Esophagus muscularis mucosa (tissue), 4 donors: ENCODE data around the gene KIF2C. TPM values are rescaled to one million over a fixed set of nuclear protein-coding genes. Genes with fewer than 3 reads are reported as not detected.

ENCODE experiments used
- DNase-seq: peaks from one replicate; pipeline ENCODE4 v3.0.0-alpha.2; 2017; ENCODE audit errors: extremely low spot score
- H3K27ac ChIP-seq, 4 donors: fragments of 200-600 bp; sonication (generic); replicated peaks in 1 of 4; 1 replicate in 3 of 4; 2 replicates in 1 of 4; pipeline ENCODE4 v1.5.1; 2016 to 2019; ENCODE audit warnings: mild to moderate bottlenecking in 1 of 4
- H3K27me3 ChIP-seq, 4 donors: fragments of 200-600 bp; sonication (generic); one replicate each; pipeline versions ENCODE4 v1.5.1 to v1.6.0; 2016 to 2019
- H3K36me3 ChIP-seq, 4 donors: fragments of 200-600 bp; sonication (generic); one replicate each; pipeline ENCODE4 v1.5.1; 2016 to 2019
- H3K4me1 ChIP-seq, 4 donors: fragments of 200-600 bp; sonication (generic); one replicate each; pipeline ENCODE4 v1.5.1; 2016 to 2019
- H3K4me3 ChIP-seq, 4 donors: fragments of 200-600 bp; sonication (generic); 1 replicate in 2 of 4; 2 replicates in 2 of 4; pipeline ENCODE4 v1.5.1; 2016 to 2019; ENCODE audit warnings: mild to moderate bottlenecking in 4 of 4, moderate library complexity in 1 of 4
- H3K9me3 ChIP-seq, 4 donors: fragments of 200-600 bp; sonication (generic); 1 replicate in 3 of 4; 2 replicates in 1 of 4; pipeline ENCODE4 v1.5.1; 2016 to 2019
- EP300 ChIP-seq: sonication (generic); formaldehyde crosslinking; IDR thresholded peaks from one replicate; pipeline ENCODE4 v1.6.1; 2017; ENCODE audit warnings: antibody characterized with exemption
- POLR2A ChIP-seq: fragments of 450-650 bp; IDR thresholded peaks from one replicate; pipeline ENCODE4 v1.6.1; 2017; ENCODE audit warnings: antibody characterized with exemption, moderate library complexity, mild to moderate bottlenecking, low read depth
- POLR2AphosphoS5 ChIP-seq, 2 donors: sonication (generic); formaldehyde crosslinking; IDR thresholded peaks; one replicate each; pipeline ENCODE4 v1.6.1; 2017; ENCODE audit warnings: antibody characterized with exemption in 2 of 2
- WGBS: methylation state at CpG from one replicate; pipeline ENCODE4 v1.1.5; 2018; 5-methylcytosine and 5-hydroxymethylcytosine counted together
- intact Hi-C: fragments of 100-400 bp; cut with DNase I; formaldehyde crosslinking; loops from one replicate; pipeline ENCODE4 v1.15.1; 2023
- total RNA-seq, 4 donors: library from RNA; depleted of rRNA; stranded (reverse); fragments of >200 nt; gene quantifications; one replicate each; pipeline versions ENCODE4 v1.1.0 to v1.2.1, GENCODE V29; 2016
- TF ChIP-seq, protein P1 (sequence below), 3 experiments: fragments of 200-600 bp in 2 of 3; fragments of 450-650 bp in 1 of 3; sonication (generic) in 2 of 3; IDR thresholded peaks; one replicate each; pipeline ENCODE4 v1.5.1; 2017 to 2019; ENCODE audit warnings: antibody characterized with exemption in 3 of 3, mild to moderate bottlenecking in 2 of 3, moderate library complexity in 1 of 3

KIF2C gene
- total RNA-seq, 4 donors from 2014 or later: 0.17 to 1.2 (median 0.96) TPM

DNA sequence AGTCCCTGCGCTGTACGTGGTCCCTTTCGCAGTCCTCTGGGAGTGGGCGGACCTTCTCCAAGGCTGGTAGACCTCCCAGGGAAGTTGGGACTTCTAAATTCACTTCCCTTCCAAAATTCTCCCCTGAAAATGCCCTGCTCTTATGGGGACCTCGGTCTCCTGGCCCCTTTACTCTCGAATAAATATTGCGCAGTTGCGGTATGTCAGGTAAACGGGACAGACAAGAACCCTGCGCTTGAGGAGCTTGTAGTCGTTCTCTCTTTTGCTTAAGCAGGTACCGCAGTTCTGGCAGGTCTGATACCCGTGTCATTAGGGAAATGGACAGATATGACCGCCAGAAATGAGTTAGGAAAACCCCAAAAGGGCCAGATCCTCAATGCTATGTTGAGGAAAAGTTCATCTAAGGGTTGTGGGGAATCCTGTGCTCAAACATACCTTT, 561 bp downstream of the KIF2C start:
- no peaks in the 10 kb centered on the region for H3K27me3 ChIP-seq
- TF ChIP-seq, protein P1, sequence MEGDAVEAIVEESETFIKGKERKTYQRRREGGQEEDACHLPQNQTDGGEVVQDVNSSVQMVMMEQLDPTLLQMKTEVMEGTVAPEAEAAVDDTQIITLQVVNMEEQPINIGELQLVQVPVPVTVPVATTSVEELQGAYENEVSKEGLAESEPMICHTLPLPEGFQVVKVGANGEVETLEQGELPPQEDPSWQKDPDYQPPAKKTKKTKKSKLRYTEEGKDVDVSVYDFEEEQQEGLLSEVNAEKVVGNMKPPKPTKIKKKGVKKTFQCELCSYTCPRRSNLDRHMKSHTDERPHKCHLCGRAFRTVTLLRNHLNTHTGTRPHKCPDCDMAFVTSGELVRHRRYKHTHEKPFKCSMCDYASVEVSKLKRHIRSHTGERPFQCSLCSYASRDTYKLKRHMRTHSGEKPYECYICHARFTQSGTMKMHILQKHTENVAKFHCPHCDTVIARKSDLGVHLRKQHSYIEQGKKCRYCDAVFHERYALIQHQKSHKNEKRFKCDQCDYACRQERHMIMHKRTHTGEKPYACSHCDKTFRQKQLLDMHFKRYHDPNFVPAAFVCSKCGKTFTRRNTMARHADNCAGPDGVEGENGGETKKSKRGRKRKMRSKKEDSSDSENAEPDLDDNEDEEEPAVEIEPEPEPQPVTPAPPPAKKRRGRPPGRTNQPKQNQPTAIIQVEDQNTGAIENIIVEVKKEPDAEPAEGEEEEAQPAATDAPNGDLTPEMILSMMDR (IDR thresholded peaks at IDR 0.05): no peak
- peaks cover 9 to 12% (median 10%) of the 10 kb centered on the region in 4 donors for H3K4me1 ChIP-seq
- H3K4me3 ChIP-seq: peak overlapping the region; percentile 57 to 67 (median 60)
- H3K27ac ChIP-seq: peak overlapping the region; percentile 81 to 90 (median 88)
- no peaks in the 10 kb centered on the region for H3K36me3 ChIP-seq
- no peak for DNase-seq
- no peaks in the 10 kb centered on the region for H3K9me3 ChIP-seq
- intact Hi-C loops: no loop called here
- 4% methylated on average over 14 of the region's 14 CpGs for WGBS

DNA sequence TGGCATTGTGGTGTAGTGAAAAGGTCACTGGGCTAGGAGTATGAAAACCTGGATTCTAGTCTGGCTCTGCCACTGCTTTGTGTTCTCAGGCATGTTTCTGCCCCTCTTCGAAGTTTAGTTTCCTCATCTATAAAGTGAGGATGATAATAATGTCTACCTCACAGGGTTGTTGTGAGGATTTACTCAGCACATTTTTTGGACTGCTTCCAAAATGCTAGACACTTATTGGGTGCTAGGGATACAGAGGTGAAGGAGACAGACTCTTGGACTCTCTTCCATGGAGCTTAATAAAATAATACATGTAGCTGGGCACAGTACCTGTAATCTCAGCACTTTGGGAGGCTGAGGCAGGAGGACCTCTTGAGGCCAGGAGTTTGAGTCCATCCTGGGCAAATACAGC, 3.6 kb downstream of the KIF2C start:
- peaks cover 9 to 12% (median 10%) of the 10 kb centered on the region in 4 donors for H3K4me1 ChIP-seq
- DNase-seq: no peak
- no peaks in the 10 kb centered on the region for H3K9me3 ChIP-seq
- H3K27me3 ChIP-seq: no peaks in the 10 kb centered on the region
- TF ChIP-seq EP300 (no peak), POLR2A (no peak), POLR2AphosphoS5 (IDR thresholded peaks at IDR 0.05) (no peak)
- TF ChIP-seq, protein P1 (IDR thresholded peaks at IDR 0.05): no peak
- intact Hi-C loops: no loop called here
- 50% methylated on average over 1 of the region's 1 CpG for WGBS
- H3K27ac ChIP-seq: no peak overlapping the region
- no peak overlapping the region for H3K4me3 ChIP-seq
- H3K36me3 ChIP-seq: no peaks in the 10 kb centered on the region

DNA sequence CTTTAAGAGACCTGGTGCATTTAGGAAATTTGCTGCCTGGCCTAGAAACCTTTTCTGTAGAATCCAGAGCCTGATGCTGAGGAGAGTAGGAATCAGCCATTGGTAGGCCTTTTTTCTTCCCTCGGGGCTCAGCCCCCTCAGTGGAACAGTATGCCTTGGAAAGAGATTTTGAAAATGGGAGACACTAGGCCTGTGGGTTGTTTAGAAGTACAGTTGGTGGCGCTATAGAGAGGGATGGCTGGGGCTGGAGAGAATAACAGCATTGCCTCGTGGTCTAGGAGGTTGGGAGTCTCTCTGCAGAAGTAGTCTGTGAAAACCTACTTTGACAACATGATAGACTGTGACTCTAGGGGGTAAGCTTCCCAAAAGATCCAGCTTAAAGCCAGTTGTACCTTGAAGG, 8.2 kb downstream of the KIF2C start:
- H3K9me3 ChIP-seq: no peaks in the 10 kb centered on the region
- WGBS: 95% methylated on average over 3 of the region's 3 CpGs
- DNase-seq: no peak
- no peak overlapping the region for H3K27ac ChIP-seq
- TF ChIP-seq, protein P1 (IDR thresholded peaks at IDR 0.05): no peak
- no peak for TF ChIP-seq EP300
- no peak for TF ChIP-seq POLR2AphosphoS5 (IDR thresholded peaks at IDR 0.05)
- TF ChIP-seq POLR2A: no peak
- H3K36me3 ChIP-seq: peaks cover 0 to 3% (median 0%) of the 10 kb centered on the region in 4 donors
- no peaks in the 10 kb centered on the region for H3K27me3 ChIP-seq
- H3K4me3 ChIP-seq: no peak overlapping the region
- intact Hi-C loops: no loop called here
- no peaks in the 10 kb centered on the region for H3K4me1 ChIP-seq

DNA sequence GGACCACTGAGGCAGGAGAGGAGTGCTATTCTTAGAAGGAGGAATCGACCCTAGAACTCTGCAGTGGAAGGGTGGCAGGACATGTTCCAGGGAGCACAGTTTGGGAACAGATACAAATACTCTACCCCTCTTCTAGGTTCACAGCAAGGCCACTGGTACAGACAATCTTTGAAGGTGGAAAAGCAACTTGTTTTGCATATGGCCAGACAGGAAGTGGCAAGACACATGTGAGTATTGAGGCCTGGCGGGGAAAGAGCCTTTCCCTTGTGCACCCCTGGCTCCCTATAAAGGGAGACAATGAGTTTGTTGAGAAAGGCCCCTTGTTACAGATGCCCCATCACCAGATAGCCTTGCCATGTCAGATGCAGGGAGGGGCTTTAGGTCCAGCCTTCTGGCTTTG, 17.8 kb downstream of the KIF2C start:
- 92% methylated on average over 2 of the region's 2 CpGs for WGBS
- Histone ChIP-seq H3K4me3 (no peak overlapping the region), H3K9me3 (no peaks in the 10 kb centered on the region), H3K4me1 (no peaks in the 10 kb centered on the region), H3K27me3 (no peaks in the 10 kb centered on the region), H3K27ac (no peak overlapping the region), H3K36me3 (peaks cover 0 to 21% (median 0%) of the 10 kb centered on the region in 4 donors)
- intact Hi-C loops: no loop called here
- DNase-seq: no peak
- TF ChIP-seq, protein P1 (IDR thresholded peaks at IDR 0.05): no peak

DNA sequence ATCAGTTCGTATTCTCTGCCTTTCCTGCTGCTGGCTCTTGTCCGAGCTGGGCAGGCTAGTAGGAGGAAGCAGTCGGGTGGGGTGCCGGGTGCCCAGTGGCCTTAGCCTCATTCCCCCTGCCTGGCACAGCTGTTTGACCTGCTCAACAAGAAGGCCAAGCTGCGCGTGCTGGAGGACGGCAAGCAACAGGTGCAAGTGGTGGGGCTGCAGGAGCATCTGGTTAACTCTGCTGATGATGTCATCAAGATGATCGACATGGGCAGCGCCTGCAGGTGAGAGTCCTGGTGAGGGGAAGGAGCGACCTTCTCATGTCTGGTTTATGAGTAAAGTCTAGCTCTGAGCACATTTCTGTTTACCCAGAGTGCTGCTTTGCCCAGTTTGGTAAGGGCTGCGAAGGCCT, 19.4 kb downstream of the KIF2C start:
- Histone ChIP-seq H3K4me1 (no peaks in the 10 kb centered on the region), H3K9me3 (no peaks in the 10 kb centered on the region), H3K4me3 (no peak overlapping the region), H3K27ac (no peak overlapping the region), H3K27me3 (no peaks in the 10 kb centered on the region), H3K36me3 (peaks cover 0 to 22% (median 0%) of the 10 kb centered on the region in 4 donors)
- no peak for DNase-seq
- 83% methylated on average over 10 of the region's 11 CpGs for WGBS
- no peak for TF ChIP-seq POLR2A
- TF ChIP-seq EP300: no peak
- TF ChIP-seq, protein P1 (IDR thresholded peaks at IDR 0.05): no peak
- TF ChIP-seq POLR2AphosphoS5 (IDR thresholded peaks at IDR 0.05): no peak
- intact Hi-C loops: no loop called here
